Neuronal stem cell (in vitro differentiated cells): ENCODE data around the gene LCOR.

Experiments used
- DNase-seq: peaks from one replicate; pipeline ENCODE4 v3.0.0-alpha.2; 2013; ENCODE audit warnings: low spot score
- H2AFZ ChIP-seq: one replicate; pipeline ENCODE4 v1.6.1; 2013; ENCODE audit warnings: mild to moderate bottlenecking, low read length, inconsistent platforms
- H2AK5ac ChIP-seq: 2 replicates; pipeline ENCODE4 v1.6.1; 2013; ENCODE audit warnings: low read depth, mild to moderate bottlenecking, inconsistent platforms, low read length, moderate library complexity, mixed read lengths
- H2BK120ac ChIP-seq: 2 replicates; pipeline ENCODE4 v1.6.1; 2013; ENCODE audit warnings: low read depth, mild to moderate bottlenecking, inconsistent platforms, low read length, moderate library complexity, mixed read lengths
- H2BK12ac ChIP-seq: one replicate; pipeline ENCODE4 v1.6.1; 2013; ENCODE audit warnings: low read length, inconsistent platforms
- H2BK15ac ChIP-seq: 2 replicates; pipeline ENCODE4 v1.6.1; 2013; ENCODE audit warnings: mild to moderate bottlenecking, low read length, inconsistent platforms, mixed read lengths
- H2BK5ac ChIP-seq: one replicate; pipeline ENCODE4 v1.6.1; 2013; ENCODE audit warnings: inconsistent platforms, mild to moderate bottlenecking, low read length, moderate library complexity
- H3K14ac ChIP-seq: one replicate; pipeline ENCODE4 v1.6.1; 2013; ENCODE audit warnings: low read length, inconsistent platforms
- H3K18ac ChIP-seq: 2 replicates; pipeline ENCODE4 v1.6.1; 2013; ENCODE audit warnings: low read length, inconsistent platforms
- H3K23ac ChIP-seq: 2 replicates; pipeline ENCODE4 v1.6.1; 2013; ENCODE audit warnings: low read depth, mild to moderate bottlenecking, mixed read lengths, low read length, inconsistent platforms; ENCODE audit not compliant: poor library complexity
- H3K27ac ChIP-seq: replicated peaks from 3 replicates; pipeline ENCODE4 v1.5.1; 2013; ENCODE audit warnings: low read length, inconsistent platforms
- H3K27me3 ChIP-seq, 3 experiments: 2 replicates each; pipeline ENCODE4 v1.6.1; 2013; ENCODE audit warnings: low read length in 3 of 3, mild to moderate bottlenecking in 2 of 3, inconsistent platforms in 1 of 3, low read depth in 1 of 3, mixed read lengths in 1 of 3, moderate library complexity in 1 of 3; ENCODE audit not compliant: control insufficient read depth in 3 of 3, insufficient read depth in 3 of 3
- H3K36me3 ChIP-seq, 2 donors: replicated peaks in 1 of 2; 2 replicates each; pipeline ENCODE4 v1.6.1; 2013; ENCODE audit warnings: low read length in 2 of 2; ENCODE audit not compliant: control insufficient read depth in 2 of 2, insufficient read depth in 2 of 2
- H3K4ac ChIP-seq: 2 replicates; pipeline ENCODE4 v1.6.1; 2013; ENCODE audit warnings: inconsistent platforms, mild to moderate bottlenecking, low read length, moderate library complexity
- H3K4me1 ChIP-seq, 2 donors: 1 replicate in 1 of 2; 2 replicates in 1 of 2; pipeline ENCODE4 v1.6.1; 2013; ENCODE audit warnings: low read length in 2 of 2, low read depth in 1 of 2; ENCODE audit not compliant: control insufficient read depth in 2 of 2, insufficient read depth in 1 of 2
- H3K4me2 ChIP-seq: one replicate; pipeline ENCODE4 v1.6.1; 2013; ENCODE audit warnings: mild to moderate bottlenecking, low read length, inconsistent platforms; ENCODE audit not compliant: insufficient read depth, poor library complexity, severe bottlenecking
- H3K4me3 ChIP-seq, 2 donors: 2 replicates each; pipeline ENCODE4 v1.5.1; 2013; ENCODE audit warnings: low read length in 2 of 2, mild to moderate bottlenecking in 2 of 2, inconsistent platforms in 1 of 2, moderate library complexity in 1 of 2
- H3K79me1 ChIP-seq: one replicate; pipeline ENCODE4 v1.6.1; 2013; ENCODE audit warnings: low read depth, mild to moderate bottlenecking, inconsistent platforms, low read length, moderate library complexity
- H3K9ac ChIP-seq: one replicate; pipeline ENCODE4 v1.6.1; 2013; ENCODE audit warnings: mild to moderate bottlenecking, low read depth, low read length, inconsistent platforms; ENCODE audit not compliant: poor library complexity
- H3K9me3 ChIP-seq, 2 donors: replicated peaks in 1 of 2; 2 replicates each; pipeline versions ENCODE3 to v1.6.1; 2013; ENCODE audit warnings: low read length in 2 of 2, mild to moderate bottlenecking in 2 of 2, inconsistent platforms in 1 of 2, low read depth in 1 of 2, mixed read lengths in 1 of 2, moderate library complexity in 1 of 2; ENCODE audit not compliant: control insufficient read depth in 2 of 2, insufficient read depth in 1 of 2
- H4K8ac ChIP-seq: one replicate; pipeline ENCODE4 v1.6.1; 2013; ENCODE audit warnings: low read depth, mild to moderate bottlenecking, inconsistent platforms, low read length, moderate library complexity
- H4K91ac ChIP-seq: one replicate; pipeline ENCODE4 v1.6.1; 2013; ENCODE audit warnings: low read length, low read depth, mild to moderate bottlenecking, inconsistent platforms; ENCODE audit not compliant: poor library complexity
- WGBS, 2 donors: extraction: QIAGEN DNeasy Blood & Tissue Kit; methylation state at CpG; one replicate each; pipeline ENCODE4 v1.1.7; 2013; ENCODE audit warnings: missing lambda C conversion rate in 2 of 2, mixed read lengths in 1 of 2; ENCODE audit not compliant: insufficient read length in 2 of 2, insufficient replicate concordance in 1 of 2; ENCODE audit errors: extremely low coverage in 2 of 2; 5-methylcytosine and 5-hydroxymethylcytosine counted together

The LCOR gene

GRCh38 chr10:96850825-96851224, 18.7 kb downstream of the LCOR start:
- Histone ChIP-seq H2BK12ac (no peak overlapping the region), H3K9ac (no peak overlapping the region), H4K91ac (no peak overlapping the region), H2AFZ (no peak overlapping the region), H2AK5ac (no peak overlapping the region), H4K8ac (no peak overlapping the region), H3K36me3 (peaks cover 0 to 45% of the 10 kb centered on the region in 2 donors), H3K79me1 (no peaks in the 10 kb centered on the region), H2BK5ac (no peak overlapping the region), H3K14ac (no peak overlapping the region), H2BK120ac (no peak overlapping the region), H3K4me3 (no peak overlapping the region), H3K9me3 (peaks cover 0 to 2% of the 10 kb centered on the region in 2 donors), H3K27ac (no peak overlapping the region), H2BK15ac (no peak overlapping the region), H3K4me1 (no peaks in the 10 kb centered on the region), H3K18ac (no peak overlapping the region), H3K27me3 (no peaks in the 10 kb centered on the region), H3K23ac (no peak overlapping the region), H3K4me2 (no peak overlapping the region), H3K4ac (no peak overlapping the region)
- no peak for DNase-seq
- WGBS, 2 donors, result no CpG with 5 or more reads among the region's 3 CpGs

GRCh38 chr10:96851281-96851680, 19.2 kb downstream of the LCOR start:
- Histone ChIP-seq H2AK5ac (no peak overlapping the region), H2BK120ac (no peak overlapping the region), H3K9me3 (peaks cover 0 to 2% of the 10 kb centered on the region in 2 donors), H3K14ac (no peak overlapping the region), H4K91ac (no peak overlapping the region), H3K27ac (no peak overlapping the region), H3K79me1 (no peaks in the 10 kb centered on the region), H3K36me3 (peaks cover 0 to 45% of the 10 kb centered on the region in 2 donors), H2BK5ac (no peak overlapping the region), H2AFZ (no peak overlapping the region), H3K4ac (no peak overlapping the region), H3K4me3 (no peak overlapping the region), H3K27me3 (no peaks in the 10 kb centered on the region), H3K9ac (no peak overlapping the region), H2BK15ac (no peak overlapping the region), H3K18ac (no peak overlapping the region), H2BK12ac (no peak overlapping the region), H3K4me2 (no peak overlapping the region), H3K23ac (no peak overlapping the region), H3K4me1 (no peaks in the 10 kb centered on the region), H4K8ac (no peak overlapping the region)
- DNase-seq, result no peak
- no CpG with 5 or more reads among the region's 6 CpGs for WGBS, 2 donors

DNA sequence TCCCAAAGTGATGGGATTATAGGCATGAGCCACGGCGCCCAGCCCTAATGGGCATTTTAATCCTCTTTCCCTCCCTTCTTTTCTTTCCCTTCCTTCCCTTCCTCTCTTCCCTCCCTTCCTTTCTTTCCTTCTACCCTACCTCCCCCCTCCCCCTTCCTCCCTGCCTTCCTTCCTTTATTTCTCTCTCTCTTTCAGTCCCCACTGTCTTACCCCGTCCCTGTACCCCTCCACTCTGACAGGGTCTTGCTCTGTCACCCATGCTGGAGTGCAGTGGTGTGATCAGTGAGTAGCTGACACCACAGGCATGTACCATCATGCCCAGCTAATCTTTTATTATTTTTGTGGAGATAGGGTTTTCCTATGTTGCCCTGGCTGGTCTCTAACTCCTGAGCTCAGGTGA, 24.2 kb downstream of the LCOR start:
- Histone ChIP-seq H3K36me3 (peaks cover 0 to 45% of the 10 kb centered on the region in 2 donors), H3K9ac (no peak overlapping the region), H2AFZ (no peak overlapping the region), H3K27ac (peak overlapping the region; percentile 46), H2BK120ac (no peak overlapping the region), H3K27me3 (no peaks in the 10 kb centered on the region), H2BK5ac (no peak overlapping the region), H2BK12ac (no peak overlapping the region), H2BK15ac (no peak overlapping the region), H4K8ac (no peak overlapping the region), H3K4me2 (no peak overlapping the region), H2AK5ac (no peak overlapping the region), H3K14ac (no peak overlapping the region), H3K4ac (no peak overlapping the region), H3K23ac (no peak overlapping the region), H3K4me3 (no peak overlapping the region), H3K18ac (peak overlapping the region; percentile 66), H3K9me3 (peaks cover 0 to 2% of the 10 kb centered on the region in 2 donors), H4K91ac (no peak overlapping the region), H3K4me1 (peaks cover 7 to 15% of the 10 kb centered on the region in 2 donors), H3K79me1 (peaks cover 2% of the 10 kb centered on the region)
- WGBS, 2 donors, result no CpG with 5 or more reads among the region's 3 CpGs
- no peak for DNase-seq

GRCh38 chr10:96857301-96858012, 25.4 kb downstream of the LCOR start:
- Histone ChIP-seq H2AK5ac (no peak overlapping the region), H3K9me3 (peaks cover 0 to 7% of the 10 kb centered on the region in 2 donors), H2AFZ (no peak overlapping the region), H3K79me1 (peaks cover 2% of the 10 kb centered on the region), H3K36me3 (peaks cover 0 to 50% of the 10 kb centered on the region in 2 donors), H3K23ac (no peak overlapping the region), H2BK12ac (no peak overlapping the region), H3K4me3 (no peak overlapping the region), H3K18ac (no peak overlapping the region), H3K4me1 (peaks cover 7 to 15% of the 10 kb centered on the region in 2 donors), H3K4ac (no peak overlapping the region), H4K8ac (no peak overlapping the region), H2BK5ac (no peak overlapping the region), H2BK120ac (no peak overlapping the region), H3K27me3 (no peaks in the 10 kb centered on the region), H3K4me2 (no peak overlapping the region), H3K14ac (no peak overlapping the region), H4K91ac (no peak overlapping the region), H3K9ac (no peak overlapping the region), H3K27ac (peak overlapping the region; percentile 41), H2BK15ac (no peak overlapping the region)
- WGBS, 2 donors, result no CpG with 5 or more reads among the region's 4 CpGs
- no peak for DNase-seq
